GM12878 (cell line): ENCODE measurements around the gene MEDAG.

Source experiments
- YY1 ChIP-seq: IDR thresholded peaks from 2 replicates; pipeline ENCODE4 v1.6.1; 2011; ENCODE audit warnings: low read depth, mild to moderate bottlenecking, low read length
- TF ChIP-seq, protein P1 (sequence below), 3 experiments: IDR thresholded peaks in 2 of 3; conservative IDR thresholded peaks in 1 of 3; 2 replicates each; pipeline ENCODE4 v1.5.1; 2011; ENCODE audit warnings: low read depth in 3 of 3, low read length in 3 of 3, mild to moderate bottlenecking in 3 of 3, control low read depth in 2 of 3, moderate library complexity in 2 of 3, inconsistent platforms in 1 of 3, mixed read lengths in 1 of 3; ENCODE audit not compliant: control insufficient read depth in 2 of 3, insufficient read depth in 1 of 3; ENCODE audit errors: extremely low read depth in 1 of 3
- TF ChIP-seq, protein P2 (sequence below): IDR thresholded peaks from 2 replicates; pipeline ENCODE4 v1.6.1; 2011; ENCODE audit warnings: low read depth, mild to moderate bottlenecking, low read length, moderate library complexity, borderline replicate concordance; ENCODE audit errors: extremely low read depth

DNA sequence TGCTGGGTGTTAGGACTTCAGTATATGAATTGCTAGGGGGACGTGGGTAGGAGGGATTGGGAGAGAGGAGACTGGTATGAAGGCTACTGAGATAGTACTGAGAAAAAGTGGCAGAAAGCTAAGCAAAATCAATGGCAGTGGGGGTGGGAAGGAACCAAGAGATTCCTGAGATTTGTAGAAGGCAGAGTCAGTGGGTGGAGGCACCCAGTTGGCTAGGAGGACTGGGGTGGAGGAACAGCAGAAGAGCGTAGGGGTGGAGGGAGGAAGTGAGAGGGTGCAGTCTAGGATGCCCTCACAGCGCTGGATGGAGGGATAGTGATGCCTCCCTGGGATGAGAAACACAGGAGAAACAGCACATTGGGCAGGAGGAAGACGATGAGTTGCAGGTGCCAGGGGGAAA is 5.6 kb upstream of the MEDAG start:
- no peak for TF ChIP-seq YY1
- TF ChIP-seq, protein P1, sequence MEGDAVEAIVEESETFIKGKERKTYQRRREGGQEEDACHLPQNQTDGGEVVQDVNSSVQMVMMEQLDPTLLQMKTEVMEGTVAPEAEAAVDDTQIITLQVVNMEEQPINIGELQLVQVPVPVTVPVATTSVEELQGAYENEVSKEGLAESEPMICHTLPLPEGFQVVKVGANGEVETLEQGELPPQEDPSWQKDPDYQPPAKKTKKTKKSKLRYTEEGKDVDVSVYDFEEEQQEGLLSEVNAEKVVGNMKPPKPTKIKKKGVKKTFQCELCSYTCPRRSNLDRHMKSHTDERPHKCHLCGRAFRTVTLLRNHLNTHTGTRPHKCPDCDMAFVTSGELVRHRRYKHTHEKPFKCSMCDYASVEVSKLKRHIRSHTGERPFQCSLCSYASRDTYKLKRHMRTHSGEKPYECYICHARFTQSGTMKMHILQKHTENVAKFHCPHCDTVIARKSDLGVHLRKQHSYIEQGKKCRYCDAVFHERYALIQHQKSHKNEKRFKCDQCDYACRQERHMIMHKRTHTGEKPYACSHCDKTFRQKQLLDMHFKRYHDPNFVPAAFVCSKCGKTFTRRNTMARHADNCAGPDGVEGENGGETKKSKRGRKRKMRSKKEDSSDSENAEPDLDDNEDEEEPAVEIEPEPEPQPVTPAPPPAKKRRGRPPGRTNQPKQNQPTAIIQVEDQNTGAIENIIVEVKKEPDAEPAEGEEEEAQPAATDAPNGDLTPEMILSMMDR (IDR thresholded peaks at IDR 0.05 in 2 of 3, conservative IDR thresholded peaks at IDR 0.05 in 1 of 3; ENCODE audit: control insufficient read depth in 2 of 3, extremely low read depth in 1 of 3, insufficient read depth in 1 of 3, low read depth in 3 of 3, low read length in 3 of 3): no peak
- TF ChIP-seq, protein P2, sequence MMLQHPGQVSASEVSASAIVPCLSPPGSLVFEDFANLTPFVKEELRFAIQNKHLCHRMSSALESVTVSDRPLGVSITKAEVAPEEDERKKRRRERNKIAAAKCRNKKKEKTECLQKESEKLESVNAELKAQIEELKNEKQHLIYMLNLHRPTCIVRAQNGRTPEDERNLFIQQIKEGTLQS: no peak
